Measurements from ENCODE around the gene RNF112. TPM values are rescaled to one million over a fixed set of nuclear protein-coding genes. Genes with fewer than 3 reads are reported as not detected.
A peak's percentile ranks its signal among the peaks of the same experiment; 100 is the strongest.

RNF112 gene
- total and polyA plus RNA-seq, 7 experiments from 2014 or later = 0.15 to 2.3 (median 1.1) TPM; not detected in 1

DNA sequence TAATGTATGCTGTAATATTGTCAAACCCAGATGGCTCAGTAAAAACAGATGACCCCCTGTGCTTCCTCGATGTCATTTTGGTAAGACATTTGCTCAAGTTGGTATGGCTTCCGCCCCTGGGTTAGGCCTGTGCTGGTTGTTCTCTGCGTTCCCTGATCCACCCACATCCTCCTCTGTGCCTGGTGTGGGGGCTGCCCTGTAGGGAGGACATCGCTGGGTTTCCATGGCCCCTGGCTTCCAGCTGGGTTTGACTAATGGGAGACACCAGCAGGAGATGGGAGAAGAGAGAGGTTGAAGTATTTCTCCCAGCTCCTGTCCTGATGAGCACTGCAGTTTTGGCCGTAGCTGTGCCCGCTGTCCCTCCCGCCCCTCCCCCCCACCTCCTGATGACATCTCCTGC lies 19.6 kb upstream of the RNF112 start:
- Histone ChIP-seq H3K9me3 (ENCODE audit: control insufficient read depth in 2 of 3, low read length in 3 of 3) (no peaks in the 10 kb centered on the region), H3K27me3 (ENCODE audit: control insufficient read depth in 2 of 2, insufficient read depth in 2 of 2, low read length in 2 of 2) (no peaks in the 10 kb centered on the region), H3K4me3 (ENCODE audit: low read length) (no peak overlapping the region), H3K36me3 (ENCODE audit: control insufficient read depth in 2 of 3, insufficient read depth in 3 of 3, low read length in 3 of 3) (no peaks in the 10 kb centered on the region), H3K4me1 (ENCODE audit: control insufficient read depth in 2 of 2, insufficient read depth in 2 of 2, low read length in 2 of 2) (no peaks in the 10 kb centered on the region), H3K27ac (ENCODE audit: low read depth, low read length) (no peak overlapping the region)
- Mint-ChIP-seq H3K27me3 (peaks cover 0 to 50% (median 0%) of the 10 kb centered on the region in 5 donors), H3K36me3 (peaks cover 0 to 1% (median 0%) of the 10 kb centered on the region in 5 donors), H3K4me3 (no peak overlapping the region), H3K9me3 (no peaks in the 10 kb centered on the region), H3K27ac (no peak overlapping the region), H3K4me1 (peaks cover 0 to 7% (median under 1%) of the 10 kb centered on the region in 7 donors)
- intact Hi-C loops (cut with micrococcal nuclease) = no loop called here
- ATAC-seq (no peak), DNase-seq (no peak)
- CTCF ChIA-PET = interaction anchor here (0.6 kb wide), 1 partner anchor 80 kb away, joined by 3 read pairs; no protein-coding TSS in a partner anchor
- POLR2A ChIA-PET = interaction anchor here (1.1 kb wide), 1 partner anchor 29 kb away, joined by 3 read pairs; the partner anchor contains the start of gene B9D1

DNA sequence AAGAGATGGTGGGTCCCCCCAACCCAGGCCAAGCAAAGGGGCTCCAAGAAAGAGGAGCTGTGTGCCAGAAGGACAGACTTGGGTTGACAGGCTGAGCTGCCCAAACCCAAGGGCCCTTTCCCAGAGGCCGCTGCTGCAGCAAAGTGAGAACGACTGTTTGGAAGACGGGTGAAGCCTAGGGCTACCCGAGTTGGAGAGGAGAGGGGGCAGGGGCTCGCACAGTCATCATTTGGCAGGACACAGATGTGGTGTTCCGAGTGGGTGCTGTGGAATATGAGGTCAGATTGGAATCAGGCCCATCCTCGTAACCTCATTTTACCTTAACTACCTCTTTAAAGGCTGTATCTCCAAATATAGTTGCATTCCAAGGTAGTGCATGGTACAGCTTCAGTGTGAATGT lies 18.7 kb upstream of the RNF112 start:
- H3K36me3 Mint-ChIP-seq = peaks cover 0 to 5% (median 0%) of the 10 kb centered on the region in 5 donors
- H3K36me3 ChIP-seq (ENCODE audit: control insufficient read depth in 2 of 3, insufficient read depth in 3 of 3, low read length in 3 of 3) = no peaks in the 10 kb centered on the region
- H3K4me3 Mint-ChIP-seq = no peak overlapping the region
- H3K4me1 Mint-ChIP-seq = peaks cover 0 to 6% (median 0%) of the 10 kb centered on the region in 7 donors
- CTCF ChIA-PET = no interaction called here
- ATAC-seq (no peak), DNase-seq (no peak)
- H3K4me1 ChIP-seq (ENCODE audit: control insufficient read depth in 2 of 2, insufficient read depth in 2 of 2, low read length in 2 of 2) = no peaks in the 10 kb centered on the region
- H3K9me3 Mint-ChIP-seq = no peaks in the 10 kb centered on the region
- H3K27me3 Mint-ChIP-seq = peaks cover 0 to 55% (median 0%) of the 10 kb centered on the region in 5 donors
- no peaks in the 10 kb centered on the region for H3K27me3 ChIP-seq (ENCODE audit: control insufficient read depth in 2 of 2, insufficient read depth in 2 of 2, low read length in 2 of 2)
- intact Hi-C loops (cut with micrococcal nuclease) = no loop called here
- no peaks in the 10 kb centered on the region for H3K9me3 ChIP-seq (ENCODE audit: control insufficient read depth in 2 of 3, low read length in 3 of 3)
- no peak overlapping the region for H3K4me3 ChIP-seq (ENCODE audit: low read length)
- H3K27ac Mint-ChIP-seq = no peak overlapping the region
- no peak overlapping the region for H3K27ac ChIP-seq (ENCODE audit: low read depth, low read length)
- POLR2A ChIA-PET = interaction anchor here (1.1 kb wide), 1 partner anchor 30 kb away, joined by 3 read pairs; the partner anchor contains the start of gene B9D1

DNA sequence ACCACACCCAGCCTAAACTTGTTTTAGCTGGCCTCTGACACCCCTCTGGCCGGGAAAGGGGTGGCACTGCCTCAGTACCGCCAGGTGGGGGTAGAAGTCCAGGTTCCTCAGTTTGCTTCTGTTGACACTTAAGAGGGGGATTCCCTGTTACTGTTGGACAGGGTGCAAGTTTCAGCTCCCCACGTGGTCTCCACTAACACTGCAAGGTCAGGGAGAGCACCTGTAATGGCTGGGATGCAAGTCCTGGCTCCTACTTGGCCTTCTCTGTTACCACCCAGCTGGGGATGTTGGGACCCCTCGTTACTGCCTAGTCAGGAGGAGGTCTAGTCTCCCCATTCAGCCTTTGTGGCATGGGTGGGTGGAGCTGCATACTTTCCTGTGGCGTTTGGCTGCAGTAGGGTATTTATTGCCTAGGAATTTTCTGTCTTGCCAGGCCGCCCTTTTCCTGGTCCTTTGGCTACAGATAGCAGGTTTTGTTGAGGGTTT lies 13.4 kb upstream of the RNF112 start:
- no peak overlapping the region for H3K27ac ChIP-seq (ENCODE audit: low read depth, low read length)
- H3K36me3 ChIP-seq (ENCODE audit: control insufficient read depth in 2 of 3, insufficient read depth in 3 of 3, low read length in 3 of 3) = no peaks in the 10 kb centered on the region
- DNase-seq (no peak), ATAC-seq (no peak)
- ChIA-PET CTCF (no interaction called here), POLR2A (no interaction called here)
- no peaks in the 10 kb centered on the region for H3K27me3 ChIP-seq (ENCODE audit: control insufficient read depth in 2 of 2, insufficient read depth in 2 of 2, low read length in 2 of 2)
- Mint-ChIP-seq H3K27ac (no peak overlapping the region), H3K9me3 (no peaks in the 10 kb centered on the region), H3K36me3 (peaks cover 0 to 5% (median 0%) of the 10 kb centered on the region in 5 donors), H3K27me3 (peaks cover 0 to 37% (median 6%) of the 10 kb centered on the region in 5 donors), H3K4me1 (peaks cover 0 to 3% (median 0%) of the 10 kb centered on the region in 7 donors), H3K4me3 (no peak overlapping the region)
- no peaks in the 10 kb centered on the region for H3K9me3 ChIP-seq (ENCODE audit: control insufficient read depth in 2 of 3, low read length in 3 of 3)
- H3K4me1 ChIP-seq (ENCODE audit: control insufficient read depth in 2 of 2, insufficient read depth in 2 of 2, low read length in 2 of 2) = no peaks in the 10 kb centered on the region
- intact Hi-C loops (cut with micrococcal nuclease) = no loop called here
- H3K4me3 ChIP-seq (ENCODE audit: low read length) = no peak overlapping the region

DNA sequence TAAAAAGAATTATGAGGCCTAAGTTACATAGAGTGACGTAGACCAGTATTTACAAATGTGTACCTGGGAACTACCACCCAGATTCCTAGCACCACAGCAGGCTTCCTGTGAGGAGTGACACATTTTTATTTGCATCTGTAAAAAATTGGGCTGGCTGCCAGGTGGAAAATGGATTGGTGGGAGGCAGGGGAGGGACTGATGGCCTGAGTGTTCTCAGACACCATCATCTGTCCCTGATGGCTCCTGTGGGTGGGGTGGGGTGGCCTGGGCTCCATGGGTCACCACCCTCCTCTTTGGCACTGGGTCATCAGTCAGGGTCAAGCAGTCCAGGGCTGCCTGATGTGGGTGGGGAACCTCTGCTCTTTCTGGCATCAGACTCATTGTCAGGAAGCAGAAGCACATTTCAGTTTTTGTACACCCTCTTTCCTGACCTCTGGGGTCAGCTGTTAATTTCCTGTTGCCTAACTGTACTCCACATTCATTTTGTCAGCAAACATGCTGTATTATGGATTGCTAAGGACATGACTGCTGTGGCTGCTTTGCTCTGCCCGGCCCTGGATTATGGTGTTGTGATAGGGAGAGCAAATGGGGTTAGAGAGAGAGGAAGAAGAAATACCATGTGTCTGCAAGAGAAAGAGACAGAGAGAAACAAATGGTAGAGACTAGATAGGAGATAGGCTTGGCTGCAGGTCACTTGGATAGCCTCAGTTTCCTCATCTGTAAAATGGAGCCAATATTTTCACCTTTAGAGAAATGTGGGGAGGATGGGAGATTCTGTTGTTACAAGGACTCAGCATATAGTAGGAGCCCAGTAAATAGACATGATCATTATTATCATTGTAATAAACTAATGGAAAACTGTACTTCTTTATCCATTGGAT lies 12.5 kb upstream of the RNF112 start:
- Mint-ChIP-seq H3K27ac (no peak overlapping the region), H3K9me3 (peaks cover 0 to 1% (median 0%) of the 10 kb centered on the region in 11 donors), H3K4me1 (peaks cover 0 to 3% (median 0%) of the 10 kb centered on the region in 7 donors), H3K36me3 (peaks cover 0 to 5% (median 0%) of the 10 kb centered on the region in 5 donors), H3K27me3 (peaks cover 0 to 29% (median 6%) of the 10 kb centered on the region in 5 donors), H3K4me3 (no peak overlapping the region)
- no peaks in the 10 kb centered on the region for H3K9me3 ChIP-seq (ENCODE audit: control insufficient read depth in 2 of 3, low read length in 3 of 3)
- H3K27ac ChIP-seq (ENCODE audit: low read depth, low read length) = no peak overlapping the region
- ChIA-PET POLR2A (no interaction called here), CTCF (no interaction called here)
- H3K27me3 ChIP-seq (ENCODE audit: control insufficient read depth in 2 of 2, insufficient read depth in 2 of 2, low read length in 2 of 2) = no peaks in the 10 kb centered on the region
- intact Hi-C loops (cut with micrococcal nuclease) = no loop called here
- ATAC-seq (peak; percentile 91), DNase-seq (no peak)
- H3K4me3 ChIP-seq (ENCODE audit: low read length) = no peak overlapping the region
- H3K4me1 ChIP-seq (ENCODE audit: control insufficient read depth in 2 of 2, insufficient read depth in 2 of 2, low read length in 2 of 2) = no peaks in the 10 kb centered on the region
- no peaks in the 10 kb centered on the region for H3K36me3 ChIP-seq (ENCODE audit: control insufficient read depth in 2 of 3, insufficient read depth in 3 of 3, low read length in 3 of 3)

DNA sequence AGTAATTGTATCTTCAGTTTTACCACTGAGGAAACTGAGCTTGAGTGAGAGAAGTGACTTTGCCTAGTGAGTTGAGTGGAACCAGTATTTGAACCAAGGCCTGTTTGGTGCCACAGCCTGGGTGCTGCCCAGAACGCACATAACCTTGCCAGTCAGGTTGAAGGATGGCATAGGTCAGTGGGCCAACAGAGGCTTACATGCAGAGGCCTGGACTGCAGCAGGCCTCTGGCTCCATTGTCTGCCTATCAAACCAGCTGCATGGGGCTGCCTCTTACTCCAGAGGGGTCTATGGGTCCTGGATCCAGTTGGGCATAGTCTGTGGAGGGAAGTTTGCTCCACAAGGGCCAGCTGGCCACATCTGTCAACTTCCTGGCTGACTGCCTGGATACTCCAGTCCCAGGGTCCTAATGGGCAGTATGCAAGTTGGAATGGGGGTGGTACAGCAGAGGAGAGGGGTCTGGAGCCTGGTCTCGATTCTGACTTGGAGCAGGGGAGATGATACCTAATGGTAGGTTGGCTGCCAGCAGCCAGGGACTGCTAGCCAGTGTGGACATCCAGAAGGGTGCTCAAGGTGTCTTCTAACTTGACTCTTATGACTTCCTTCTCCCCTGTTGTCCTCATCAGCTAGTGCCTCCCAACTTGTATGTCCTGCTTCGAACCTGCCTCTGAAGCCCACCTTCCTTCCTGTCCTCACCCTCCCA lies 11.1 kb upstream of the RNF112 start:
- ChIA-PET CTCF (interaction anchor here (0.5 kb wide), 1 partner anchor 140 kb away, joined by 3 read pairs; no protein-coding TSS in a partner anchor), POLR2A (no interaction called here)
- Histone ChIP-seq H3K9me3 (ENCODE audit: control insufficient read depth in 2 of 3, low read length in 3 of 3) (no peaks in the 10 kb centered on the region), H3K27me3 (ENCODE audit: control insufficient read depth in 2 of 2, insufficient read depth in 2 of 2, low read length in 2 of 2) (no peaks in the 10 kb centered on the region), H3K36me3 (ENCODE audit: control insufficient read depth in 2 of 3, insufficient read depth in 3 of 3, low read length in 3 of 3) (no peaks in the 10 kb centered on the region), H3K27ac (ENCODE audit: low read depth, low read length) (no peak overlapping the region), H3K4me1 (ENCODE audit: control insufficient read depth in 2 of 2, insufficient read depth in 2 of 2, low read length in 2 of 2) (no peaks in the 10 kb centered on the region), H3K4me3 (ENCODE audit: low read length) (no peak overlapping the region)
- no peak overlapping the region for H3K4me3 Mint-ChIP-seq
- DNase-seq (no peak), ATAC-seq (no peak)
- intact Hi-C loops (cut with micrococcal nuclease) = no loop called here
- H3K27ac Mint-ChIP-seq = no peak overlapping the region
- H3K9me3 Mint-ChIP-seq = peaks cover 0 to 4% (median 0%) of the 10 kb centered on the region in 11 donors
- peaks cover 0 to 5% (median 0%) of the 10 kb centered on the region in 5 donors for H3K36me3 Mint-ChIP-seq
- H3K4me1 Mint-ChIP-seq = peaks cover 0 to 3% (median 0%) of the 10 kb centered on the region in 7 donors
- peaks cover 0 to 19% (median 6%) of the 10 kb centered on the region in 5 donors for H3K27me3 Mint-ChIP-seq

DNA sequence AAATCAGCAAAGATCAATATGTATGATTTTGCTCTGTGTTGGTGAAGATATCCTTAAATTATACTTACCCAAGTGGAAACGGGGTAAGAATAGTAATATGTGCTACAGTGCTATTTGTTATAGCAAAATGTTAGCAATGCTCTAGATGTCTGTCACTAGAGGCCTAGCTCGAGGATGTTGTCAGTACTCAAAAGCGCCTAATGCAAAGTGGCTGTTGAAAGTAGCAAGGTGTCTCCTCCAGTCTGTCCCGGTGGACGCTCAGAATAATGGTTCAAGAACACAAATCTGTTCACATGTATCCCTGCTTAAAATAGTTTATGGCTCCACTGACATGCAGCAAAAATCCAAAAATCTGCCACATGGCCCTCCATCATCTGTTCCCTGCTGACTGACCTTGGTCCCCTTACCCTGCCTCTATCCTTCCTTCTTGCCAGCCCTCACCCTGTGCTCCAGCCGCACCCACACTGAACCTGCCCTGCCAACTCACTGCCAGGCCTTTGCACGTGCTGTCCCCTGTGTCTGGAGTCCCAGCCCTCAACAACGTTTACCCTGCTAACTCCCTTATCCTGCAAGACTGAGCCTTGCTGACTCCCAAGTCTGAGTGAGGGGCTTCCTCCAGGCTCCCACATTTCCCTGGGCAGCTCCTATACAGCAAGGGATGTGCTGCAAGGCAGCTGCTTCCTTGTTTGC lies 9.6 kb upstream of the RNF112 start:
- no peaks in the 10 kb centered on the region for H3K36me3 ChIP-seq (ENCODE audit: control insufficient read depth in 2 of 3, insufficient read depth in 3 of 3, low read length in 3 of 3)
- DNase-seq = no peak
- Mint-ChIP-seq H3K4me3 (no peak overlapping the region), H3K36me3 (peaks cover 0 to 4% (median 0%) of the 10 kb centered on the region in 5 donors), H3K4me1 (peaks cover 0 to 3% (median 0%) of the 10 kb centered on the region in 7 donors), H3K27ac (no peak overlapping the region), H3K9me3 (peaks cover 0 to 4% (median 0%) of the 10 kb centered on the region in 11 donors), H3K27me3 (peaks cover 0 to 12% (median 6%) of the 10 kb centered on the region in 5 donors)
- no peak overlapping the region for H3K4me3 ChIP-seq (ENCODE audit: low read length)
- intact Hi-C loops (cut with micrococcal nuclease) = no loop called here
- H3K27me3 ChIP-seq (ENCODE audit: control insufficient read depth in 2 of 2, insufficient read depth in 2 of 2, low read length in 2 of 2) = no peaks in the 10 kb centered on the region
- H3K9me3 ChIP-seq (ENCODE audit: control insufficient read depth in 2 of 3, low read length in 3 of 3) = no peaks in the 10 kb centered on the region
- CTCF ChIA-PET = no interaction called here
- H3K27ac ChIP-seq (ENCODE audit: low read depth, low read length) = no peak overlapping the region
- ATAC-seq = no peak
- POLR2A ChIA-PET = no interaction called here
- H3K4me1 ChIP-seq (ENCODE audit: control insufficient read depth in 2 of 2, insufficient read depth in 2 of 2, low read length in 2 of 2) = no peaks in the 10 kb centered on the region
